GM12872 (cell line): Measurements from ENCODE around the gene HYLS1.

ENCODE experiments used
- TF ChIP-seq, protein P1 (sequence below): IDR thresholded peaks from 3 replicates; pipeline ENCODE4 v1.5.1; 2011; ENCODE audit warnings: low read depth, mild to moderate bottlenecking, low read length, moderate library complexity; ENCODE audit not compliant: insufficient read depth

HYLS1 gene

DNA sequence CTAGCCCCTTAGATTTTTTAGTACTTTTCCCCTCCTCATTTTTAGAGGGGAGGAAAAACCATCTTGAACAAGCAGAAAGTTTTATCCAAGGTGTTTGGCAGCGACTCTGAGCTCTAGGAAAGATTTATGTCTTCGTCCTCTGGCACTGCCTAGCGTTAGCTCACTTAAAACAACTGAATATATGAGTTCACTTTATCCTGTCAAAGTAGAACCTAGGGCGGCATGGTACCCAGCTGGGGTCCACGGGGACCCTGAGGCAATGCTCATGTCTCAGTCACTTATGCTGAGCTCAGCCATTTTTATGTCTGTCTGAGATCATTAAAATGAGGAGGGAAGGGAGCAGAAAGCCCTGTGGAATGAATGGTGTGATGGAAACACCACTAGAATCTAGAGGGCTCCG is 44.2 kb downstream of the HYLS1 start:
- TF ChIP-seq, protein P1, sequence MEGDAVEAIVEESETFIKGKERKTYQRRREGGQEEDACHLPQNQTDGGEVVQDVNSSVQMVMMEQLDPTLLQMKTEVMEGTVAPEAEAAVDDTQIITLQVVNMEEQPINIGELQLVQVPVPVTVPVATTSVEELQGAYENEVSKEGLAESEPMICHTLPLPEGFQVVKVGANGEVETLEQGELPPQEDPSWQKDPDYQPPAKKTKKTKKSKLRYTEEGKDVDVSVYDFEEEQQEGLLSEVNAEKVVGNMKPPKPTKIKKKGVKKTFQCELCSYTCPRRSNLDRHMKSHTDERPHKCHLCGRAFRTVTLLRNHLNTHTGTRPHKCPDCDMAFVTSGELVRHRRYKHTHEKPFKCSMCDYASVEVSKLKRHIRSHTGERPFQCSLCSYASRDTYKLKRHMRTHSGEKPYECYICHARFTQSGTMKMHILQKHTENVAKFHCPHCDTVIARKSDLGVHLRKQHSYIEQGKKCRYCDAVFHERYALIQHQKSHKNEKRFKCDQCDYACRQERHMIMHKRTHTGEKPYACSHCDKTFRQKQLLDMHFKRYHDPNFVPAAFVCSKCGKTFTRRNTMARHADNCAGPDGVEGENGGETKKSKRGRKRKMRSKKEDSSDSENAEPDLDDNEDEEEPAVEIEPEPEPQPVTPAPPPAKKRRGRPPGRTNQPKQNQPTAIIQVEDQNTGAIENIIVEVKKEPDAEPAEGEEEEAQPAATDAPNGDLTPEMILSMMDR: no peak

DNA sequence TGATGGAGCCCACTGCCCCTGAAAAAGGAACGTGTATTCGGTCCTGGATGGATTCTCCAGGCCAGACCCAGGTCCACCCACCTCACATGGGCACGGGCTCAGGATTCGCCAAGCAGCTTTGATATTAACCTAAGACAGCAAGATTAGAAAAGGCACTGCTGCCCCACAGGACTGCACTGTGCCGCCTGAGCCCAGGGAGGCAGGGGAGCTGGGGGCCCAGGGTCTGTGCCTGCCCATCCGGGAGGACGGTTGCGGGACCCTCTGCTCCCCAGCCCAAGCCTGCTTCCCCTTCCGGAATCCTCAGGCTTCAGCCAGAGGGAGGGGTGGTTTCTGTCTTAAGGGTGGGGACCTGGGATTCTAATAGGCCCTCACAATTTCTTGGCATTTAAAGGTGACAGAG is 44.8 kb downstream of the HYLS1 start:
- TF ChIP-seq, protein P1: no peak

DNA sequence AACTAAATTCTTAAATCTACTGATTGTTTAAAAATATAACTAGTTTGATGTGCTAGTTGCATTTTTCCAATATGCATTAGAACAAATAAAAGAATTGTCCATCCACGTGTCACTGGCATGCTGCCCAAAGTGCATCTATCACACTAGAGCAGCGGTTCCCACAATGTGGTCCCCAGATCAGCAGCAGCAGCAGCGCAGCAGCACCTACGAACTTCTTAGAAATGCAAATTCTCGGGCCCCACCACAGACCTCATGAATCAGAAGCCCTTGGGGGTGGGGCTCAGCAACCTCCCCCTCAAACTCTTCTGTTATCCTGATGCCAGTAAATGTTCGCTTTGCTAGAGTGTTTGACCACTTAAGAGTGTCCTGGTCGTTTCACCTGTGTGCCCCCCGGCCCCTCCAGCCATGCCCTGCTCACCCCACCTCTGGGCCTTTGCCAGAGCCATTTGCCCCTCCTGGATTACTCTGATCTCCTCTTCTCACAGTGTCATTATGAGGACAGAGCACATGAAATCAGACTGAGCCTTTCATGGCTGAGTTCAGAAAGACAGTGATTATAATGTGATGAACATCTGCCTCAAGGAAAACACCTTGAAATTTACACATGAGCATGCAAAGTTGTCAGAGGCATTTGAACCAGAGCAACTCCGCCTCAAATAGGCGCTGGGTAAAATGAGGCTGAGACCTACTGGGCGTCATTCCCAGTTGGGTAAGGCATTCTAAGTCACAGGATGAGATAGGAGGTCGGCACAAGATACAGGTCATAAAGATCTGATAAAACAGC is 45.8 kb downstream of the HYLS1 start:
- TF ChIP-seq, protein P1: no peak

DNA sequence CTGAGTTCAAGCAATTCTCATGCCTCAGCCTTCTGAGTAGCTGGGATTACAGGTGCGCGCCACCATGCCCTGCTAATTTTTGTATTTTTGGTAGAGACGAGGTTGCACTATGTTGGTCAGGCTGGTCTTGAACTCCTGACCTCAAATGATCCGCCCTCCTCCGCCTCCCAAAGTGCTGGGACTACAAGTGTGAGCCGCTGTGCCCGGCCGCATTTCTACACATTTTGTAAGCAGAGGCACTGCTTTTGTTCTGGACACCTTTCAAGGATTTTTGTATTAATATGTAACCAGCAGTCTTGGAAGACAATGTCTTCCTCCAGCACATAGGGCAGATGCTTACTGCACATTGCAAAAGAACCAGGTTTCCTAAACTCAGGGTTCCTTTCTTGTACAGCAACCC is 47.0 kb downstream of the HYLS1 start:
- TF ChIP-seq, protein P1: no peak

DNA sequence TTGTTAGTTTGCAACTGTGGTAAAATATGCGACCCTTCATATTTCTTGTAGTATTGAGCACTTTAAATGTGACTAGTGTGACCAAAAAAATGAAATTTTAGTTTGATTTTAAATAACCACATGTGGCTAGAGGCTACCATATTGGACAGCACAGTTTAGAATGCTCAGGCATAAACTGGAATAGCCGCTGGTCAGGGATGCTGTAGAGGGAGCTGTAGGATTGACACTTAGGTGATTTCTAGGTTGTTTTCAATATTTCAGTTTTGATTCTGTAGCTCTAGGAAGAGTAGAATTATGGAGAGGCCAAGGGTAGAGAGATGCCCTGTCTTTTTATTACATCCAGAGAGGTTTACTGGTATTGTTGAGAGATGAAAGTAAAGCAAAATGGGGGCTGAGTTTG is 47.6 kb downstream of the HYLS1 start:
- TF ChIP-seq, protein P1: no peak

DNA sequence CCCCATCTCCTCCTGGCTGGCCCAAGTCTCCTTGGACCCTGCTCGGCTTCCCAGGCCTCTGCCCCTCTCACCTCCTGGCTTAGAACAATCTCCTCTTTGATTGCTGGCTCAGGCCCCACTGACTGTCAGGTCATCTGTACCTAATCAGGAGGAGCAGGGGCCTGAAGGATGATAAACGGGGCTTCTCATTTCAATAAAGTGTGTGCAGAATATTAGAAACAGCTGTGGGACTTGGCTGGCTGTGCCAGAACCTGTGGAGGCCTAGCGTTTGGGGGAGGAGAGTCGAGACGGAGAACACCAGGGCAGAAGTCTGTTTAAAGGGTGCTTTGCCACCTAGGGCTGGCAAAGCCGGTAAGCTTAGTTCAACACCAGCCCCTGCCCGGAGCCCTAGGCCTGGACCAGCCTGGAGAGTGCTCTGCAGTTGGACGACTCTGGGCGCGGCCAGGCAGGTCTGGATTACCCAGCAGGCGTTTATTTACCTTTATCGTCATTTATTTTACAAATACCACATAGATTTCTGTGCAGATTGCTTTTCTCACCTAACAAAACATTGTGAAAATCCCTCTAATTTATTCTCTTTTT is 48.2 kb downstream of the HYLS1 start:
- TF ChIP-seq, protein P1: no peak

DNA sequence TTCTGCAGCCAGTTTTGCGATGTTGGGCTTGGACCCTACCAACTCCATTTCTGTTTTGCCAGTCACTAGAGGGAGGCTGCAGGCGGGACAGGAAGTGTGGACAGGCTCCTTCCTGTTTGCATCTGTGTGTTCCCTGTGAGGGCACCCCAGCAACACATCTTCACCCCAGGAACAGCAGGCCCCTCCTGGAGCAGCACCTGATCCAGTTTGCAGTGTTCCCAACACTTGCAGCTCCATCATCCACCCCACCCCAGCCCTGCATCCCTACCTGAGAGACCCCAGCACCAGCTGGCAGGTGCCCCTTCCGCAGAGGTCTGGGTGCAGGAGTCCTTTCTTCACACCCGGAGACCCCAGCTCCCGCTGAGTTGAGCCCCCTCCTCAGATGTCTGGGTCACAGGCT is 51.0 kb downstream of the HYLS1 start:
- TF ChIP-seq, protein P1: no peak
